Uterus (tissue), 2 donors: Measurements from ENCODE around the gene FBXO34.

ENCODE experiments used
- POLR2A ChIP-seq, 2 donors: fragments of 450-650 bp; IDR thresholded peaks; one replicate each; pipeline ENCODE4 v1.6.1; 2016; ENCODE audit warnings: antibody characterized with exemption in 2 of 2, mild to moderate bottlenecking in 1 of 2, moderate library complexity in 1 of 2
- TF ChIP-seq, protein P1 (sequence below), 4 experiments: fragments of 200-600 bp in 2 of 4; fragments of 450-650 bp in 2 of 4; sonication (generic) in 2 of 4; IDR thresholded peaks; one replicate each; pipeline ENCODE4 v1.5.1; 2016 to 2019; ENCODE audit warnings: antibody characterized with exemption in 4 of 4, mild to moderate bottlenecking in 2 of 4, moderate library complexity in 1 of 4

GRCh38 chr14:55323910-55324309 is 52.7 kb downstream of the FBXO34 start:
- TF ChIP-seq, protein P1, sequence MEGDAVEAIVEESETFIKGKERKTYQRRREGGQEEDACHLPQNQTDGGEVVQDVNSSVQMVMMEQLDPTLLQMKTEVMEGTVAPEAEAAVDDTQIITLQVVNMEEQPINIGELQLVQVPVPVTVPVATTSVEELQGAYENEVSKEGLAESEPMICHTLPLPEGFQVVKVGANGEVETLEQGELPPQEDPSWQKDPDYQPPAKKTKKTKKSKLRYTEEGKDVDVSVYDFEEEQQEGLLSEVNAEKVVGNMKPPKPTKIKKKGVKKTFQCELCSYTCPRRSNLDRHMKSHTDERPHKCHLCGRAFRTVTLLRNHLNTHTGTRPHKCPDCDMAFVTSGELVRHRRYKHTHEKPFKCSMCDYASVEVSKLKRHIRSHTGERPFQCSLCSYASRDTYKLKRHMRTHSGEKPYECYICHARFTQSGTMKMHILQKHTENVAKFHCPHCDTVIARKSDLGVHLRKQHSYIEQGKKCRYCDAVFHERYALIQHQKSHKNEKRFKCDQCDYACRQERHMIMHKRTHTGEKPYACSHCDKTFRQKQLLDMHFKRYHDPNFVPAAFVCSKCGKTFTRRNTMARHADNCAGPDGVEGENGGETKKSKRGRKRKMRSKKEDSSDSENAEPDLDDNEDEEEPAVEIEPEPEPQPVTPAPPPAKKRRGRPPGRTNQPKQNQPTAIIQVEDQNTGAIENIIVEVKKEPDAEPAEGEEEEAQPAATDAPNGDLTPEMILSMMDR (IDR thresholded peaks at IDR 0.05), result no peak
- no peak for TF ChIP-seq POLR2A (IDR thresholded peaks at IDR 0.05)
